HEK293T (cell line): Measurements from ENCODE around the gene BLOC1S3.
A peak's percentile ranks its signal among the peaks of the same experiment; 100 is the strongest.

Experiments used
- CTCF ChIA-PET: fragments of 350-600 bp; formaldehyde crosslinking; extraction: SDS; loops from one replicate; lab custom pipeline; 2021; ENCODE audit warnings: antibody characterized with exemption, inconsistent platforms; lab: Yijun Ruan, JAX
- POLR2A ChIA-PET: fragments of 350-600 bp; formaldehyde crosslinking; extraction: SDS; loops from one replicate; lab custom pipeline; 2020; ENCODE audit warnings: antibody characterized with exemption, inconsistent platforms; lab: Yijun Ruan, JAX
- DNase-seq: peaks from one replicate; pipeline ENCODE4 v3.0.0; 2012; ENCODE audit warnings: mixed read lengths; ENCODE audit errors: extremely low spot score
- ARNT ChIP-seq: fragments of 450-650 bp; IDR thresholded peaks from 2 replicates; pipeline ENCODE4 v1.6.1; 2017; ENCODE audit warnings: mild to moderate bottlenecking
- BHLHE40 ChIP-seq: fragments of 450-650 bp; IDR thresholded peaks from 2 replicates; pipeline ENCODE4 v1.6.1; 2016; ENCODE audit warnings: mild to moderate bottlenecking, moderate library complexity, borderline replicate concordance
- CTBP1 ChIP-seq: fragments of 450-650 bp; IDR thresholded peaks from 2 replicates; pipeline ENCODE4 v1.6.1; 2016; ENCODE audit warnings: borderline replicate concordance
- ELF4 ChIP-seq: fragments of 450-650 bp; IDR thresholded peaks from 2 replicates; pipeline ENCODE4 v1.6.1; 2017; ENCODE audit warnings: antibody characterized with exemption
- FOXA1 ChIP-seq: fragments of 450-650 bp; IDR thresholded peaks from 2 replicates; pipeline ENCODE4 v1.6.1; 2016; ENCODE audit warnings: mild to moderate bottlenecking
- FOXK2 ChIP-seq: fragments of 450-650 bp; IDR thresholded peaks from 2 replicates; pipeline ENCODE4 v1.6.1; 2016; ENCODE audit warnings: mild to moderate bottlenecking
- FOXM1 ChIP-seq: fragments of 450-650 bp; IDR thresholded peaks from 2 replicates; pipeline ENCODE4 v1.6.1; 2017; ENCODE audit warnings: mild to moderate bottlenecking, borderline replicate concordance
- HDGF ChIP-seq: fragments of 450-650 bp; IDR thresholded peaks from 2 replicates; pipeline ENCODE4 v1.6.1; 2017; ENCODE audit warnings: antibody characterized with exemption, borderline replicate concordance
- L3MBTL2 ChIP-seq: fragments of 450-650 bp; conservative IDR thresholded peaks from 2 replicates; pipeline ENCODE4 v1.6.1; 2016; ENCODE audit warnings: mild to moderate bottlenecking
- LEF1 ChIP-seq: fragments of 450-650 bp; IDR thresholded peaks from 2 replicates; pipeline ENCODE4 v1.6.1; 2017; ENCODE audit warnings: mild to moderate bottlenecking, borderline replicate concordance
- NFRKB ChIP-seq: fragments of 450-650 bp; IDR thresholded peaks from 2 replicates; pipeline ENCODE4 v1.6.1; 2016; ENCODE audit warnings: mild to moderate bottlenecking, moderate library complexity
- PKNOX1 ChIP-seq: fragments of 450-650 bp; IDR thresholded peaks from 2 replicates; pipeline ENCODE4 v1.6.1; 2016
- SP1 ChIP-seq: fragments of 450-650 bp; IDR thresholded peaks from 2 replicates; pipeline ENCODE4 v1.6.1; 2017
- SUZ12 ChIP-seq: fragments of 450-650 bp; IDR thresholded peaks from 2 replicates; pipeline ENCODE4 v1.6.1; 2016; ENCODE audit warnings: mild to moderate bottlenecking
- TARDBP ChIP-seq: fragments of 450-650 bp; IDR thresholded peaks from 2 replicates; pipeline ENCODE4 v1.6.1; 2016
- ZNF384 ChIP-seq: fragments of 450-650 bp; IDR thresholded peaks from 2 replicates; pipeline ENCODE4 v1.6.1; 2016

The BLOC1S3 gene

GRCh38 chr19:45172611-45173208, 5.9 kb upstream of the BLOC1S3 start:
- POLR2A ChIA-PET: interaction anchor here (0.7 kb wide), 1 partner anchor 134 kb away, joined by 3 read pairs; no protein-coding TSS in a partner anchor
- no peak for DNase-seq
- TF ChIP-seq FOXM1 (no peak), PKNOX1 (no peak), ELF4 (no peak), FOXA1 (no peak), ZNF384 (no peak), FOXK2 (no peak)
- CTCF ChIA-PET: no interaction called here

GRCh38 chr19:45173816-45174215, 4.8 kb upstream of the BLOC1S3 start:
- DNase-seq: no peak
- TF ChIP-seq PKNOX1 (no peak), BHLHE40 (no peak), CTBP1 (no peak), NFRKB (no peak), ELF4 (no peak), FOXA1 (no peak), LEF1 (no peak), TARDBP (no peak), SP1 (no peak), ZNF384 (no peak), FOXK2 (no peak), ARNT (no peak), HDGF (no peak), SUZ12 (no peak), FOXM1 (no peak), L3MBTL2 (no peak)
- POLR2A ChIA-PET: no interaction called here
- CTCF ChIA-PET: no interaction called here

- TF ChIP-seq CTBP1: no peak
- TF ChIP-seq BHLHE40: no peak
- TF ChIP-seq FOXA1: no peak
- POLR2A ChIA-PET: no interaction called here
- CTCF ChIA-PET: no interaction called here
- no peak for DNase-seq
Measured at GRCh38 chr19:45175515-45176345, 2.9 kb upstream of the BLOC1S3 start.

- POLR2A ChIA-PET: interaction anchor here (0.6 to 2.5 kb wide), 12 partner anchors 9 to 307 kb away, joined by 3 to 9 read pairs (median 4); partner anchors contain the start of genes CLASRP and PPP1R37
- CTCF ChIA-PET: interaction anchor here (0.7 kb wide), 1 partner anchor 37 kb away, joined by 4 read pairs; no protein-coding TSS in a partner anchor
- TF ChIP-seq SP1 (no peak), TARDBP (no peak)
- DNase-seq: no peak
Measured at GRCh38 chr19:45177817-45178261, 745 bp upstream of the BLOC1S3 start, which contains the start of gene TRAPPC6A. TSS of gene TRAPPC6A (minus strand) at chr19:45178237. CDS start at chr19:45178218, 19 bp downstream.

GRCh38 chr19:45179072-45179891, 698 bp downstream of the BLOC1S3 start:
- TF ChIP-seq NFRKB (no peak), ELF4 (no peak), SUZ12 (no peak), SP1 (no peak), FOXM1 (no peak), CTBP1 (no peak), BHLHE40 (no peak)
- ChIA-PET POLR2A (interaction anchor here (0.9 to 2.5 kb wide), 6 partner anchors 8 to 87 kb away, joined by 3 to 8 read pairs (median 6); partner anchors contain the start of gene PPP1R37), CTCF (interaction anchor here (0.6 kb wide), 1 partner anchor 120 kb away, joined by 4 read pairs; no protein-coding TSS in a partner anchor)
- DNase-seq: peak; percentile 21

GRCh38 chr19:45179892-45180370, 1.3 kb downstream of the BLOC1S3 start:
- ChIA-PET CTCF (interaction anchor here (0.6 to 0.7 kb wide), 2 partner anchors 120 to 180 kb away, joined by 4 to 6 read pairs; no protein-coding TSS in a partner anchor), POLR2A (interaction anchor here (0.7 to 2.5 kb wide), 3 partner anchors 15 to 147 kb away, joined by 3 to 8 read pairs (median 7); partner anchors contain the start of gene PPP1R37)
- TF ChIP-seq FOXM1 (no peak), NFRKB (no peak), BHLHE40 (no peak), ARNT (no peak), SP1 (no peak)
- no peak for DNase-seq
